Measurements from ENCODE around the gene SLC12A8. TPM values are rescaled to one million over a fixed set of nuclear protein-coding genes. Genes with fewer than 3 reads are reported as not detected.
A peak's percentile ranks its signal among the peaks of the same experiment; 100 is the strongest.

SLC12A8 gene
- total RNA-seq, 2 experiments from 2014 or later: 0.36 to 0.38 TPM

DNA sequence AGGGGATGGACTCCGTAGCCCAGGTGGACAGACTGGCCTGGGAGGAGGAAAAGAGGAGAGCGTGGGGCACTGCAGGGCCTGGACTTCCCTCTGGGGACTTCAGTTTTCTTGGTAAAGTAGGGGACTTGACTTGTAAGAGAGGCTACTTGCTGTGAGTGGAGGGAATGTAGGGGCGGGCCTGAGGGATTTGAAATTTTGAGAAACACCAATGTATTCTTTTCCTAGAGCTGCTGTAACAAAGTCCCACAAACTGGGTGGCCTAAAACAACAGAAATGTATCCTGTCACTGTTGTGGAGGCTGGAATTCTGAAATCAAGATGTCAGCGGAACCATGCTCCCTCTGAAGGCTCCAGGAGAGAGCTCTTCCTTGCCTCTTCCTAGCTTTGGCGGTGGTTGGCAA lies 150.9 kb downstream of the SLC12A8 start:
- CTCF ChIA-PET: no interaction called here
- Histone ChIP-seq H3K27me3 (ENCODE audit: control insufficient read depth in 1 of 2, insufficient read depth in 2 of 2, low read length in 2 of 2) (peaks cover 0 to 7% of the 10 kb centered on the region in 2 experiments), H3K9me3 (ENCODE audit: control insufficient read depth in 1 of 2, insufficient read depth in 1 of 2, low read length in 2 of 2) (no peaks in the 10 kb centered on the region), H3K4me1 (ENCODE audit: insufficient read depth, low read length) (peaks cover under 1% of the 10 kb centered on the region), H3K36me3 (ENCODE audit: insufficient read depth, low read length) (no peaks in the 10 kb centered on the region), H3K4me3 (ENCODE audit: low read length) (no peak overlapping the region), H3K27ac (ENCODE audit: low read depth in 1 of 2, low read length in 2 of 2) (no peak overlapping the region)
- ATAC-seq (ENCODE audit: poor library complexity): no peak
- no peak for DNase-seq
- no peaks in the 10 kb centered on the region for H3K9me3 Mint-ChIP-seq
- no peaks in the 10 kb centered on the region for H3K4me1 Mint-ChIP-seq (ENCODE audit: low read depth)
- peaks cover 5% of the 10 kb centered on the region for H3K27me3 Mint-ChIP-seq
- H3K36me3 Mint-ChIP-seq (ENCODE audit: low read depth): no peaks in the 10 kb centered on the region
- POLR2A ChIA-PET: no interaction called here
- no peak overlapping the region for H3K4me3 Mint-ChIP-seq
- H3K27ac Mint-ChIP-seq: no peak overlapping the region
- intact Hi-C loops (cut with DNase I, micrococcal nuclease): no loop called here
- TF ChIP-seq, protein P1, sequence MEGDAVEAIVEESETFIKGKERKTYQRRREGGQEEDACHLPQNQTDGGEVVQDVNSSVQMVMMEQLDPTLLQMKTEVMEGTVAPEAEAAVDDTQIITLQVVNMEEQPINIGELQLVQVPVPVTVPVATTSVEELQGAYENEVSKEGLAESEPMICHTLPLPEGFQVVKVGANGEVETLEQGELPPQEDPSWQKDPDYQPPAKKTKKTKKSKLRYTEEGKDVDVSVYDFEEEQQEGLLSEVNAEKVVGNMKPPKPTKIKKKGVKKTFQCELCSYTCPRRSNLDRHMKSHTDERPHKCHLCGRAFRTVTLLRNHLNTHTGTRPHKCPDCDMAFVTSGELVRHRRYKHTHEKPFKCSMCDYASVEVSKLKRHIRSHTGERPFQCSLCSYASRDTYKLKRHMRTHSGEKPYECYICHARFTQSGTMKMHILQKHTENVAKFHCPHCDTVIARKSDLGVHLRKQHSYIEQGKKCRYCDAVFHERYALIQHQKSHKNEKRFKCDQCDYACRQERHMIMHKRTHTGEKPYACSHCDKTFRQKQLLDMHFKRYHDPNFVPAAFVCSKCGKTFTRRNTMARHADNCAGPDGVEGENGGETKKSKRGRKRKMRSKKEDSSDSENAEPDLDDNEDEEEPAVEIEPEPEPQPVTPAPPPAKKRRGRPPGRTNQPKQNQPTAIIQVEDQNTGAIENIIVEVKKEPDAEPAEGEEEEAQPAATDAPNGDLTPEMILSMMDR (IDR thresholded peaks at IDR 0.05): no peak

DNA sequence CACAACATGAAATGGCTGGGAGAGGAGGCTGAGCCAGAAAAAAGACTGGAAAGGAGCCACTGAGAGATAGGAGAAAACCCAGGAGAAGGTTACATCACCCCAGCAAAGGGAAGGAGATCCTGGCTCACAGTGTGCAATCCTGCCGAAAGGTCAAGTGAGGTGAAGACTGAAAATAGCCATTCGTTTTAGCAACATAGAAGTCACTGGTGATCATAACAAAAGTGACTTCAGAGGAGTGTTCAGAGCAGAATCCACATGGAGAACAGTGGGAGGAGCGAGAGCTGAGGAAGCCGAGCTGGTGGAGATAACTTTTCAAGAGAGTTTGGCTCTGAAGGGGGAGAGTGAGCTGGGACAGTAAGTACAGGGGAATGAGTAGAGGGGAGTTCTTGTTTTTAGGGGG lies 151.4 kb downstream of the SLC12A8 start:
- ChIA-PET CTCF (no interaction called here), POLR2A (no interaction called here)
- Mint-ChIP-seq H3K9me3 (no peaks in the 10 kb centered on the region), H3K36me3 (ENCODE audit: low read depth) (no peaks in the 10 kb centered on the region), H3K4me1 (ENCODE audit: low read depth) (peaks cover 4% of the 10 kb centered on the region), H3K27ac (no peak overlapping the region), H3K4me3 (no peak overlapping the region), H3K27me3 (peaks cover 5% of the 10 kb centered on the region)
- DNase-seq: no peak
- Histone ChIP-seq H3K27me3 (ENCODE audit: control insufficient read depth in 1 of 2, insufficient read depth in 2 of 2, low read length in 2 of 2) (peaks cover 0 to 7% of the 10 kb centered on the region in 2 experiments), H3K9me3 (ENCODE audit: control insufficient read depth in 1 of 2, insufficient read depth in 1 of 2, low read length in 2 of 2) (no peaks in the 10 kb centered on the region), H3K4me3 (ENCODE audit: low read length) (no peak overlapping the region), H3K27ac (ENCODE audit: low read depth in 1 of 2, low read length in 2 of 2) (no peak overlapping the region), H3K4me1 (ENCODE audit: insufficient read depth, low read length) (peaks cover 5% of the 10 kb centered on the region), H3K36me3 (ENCODE audit: insufficient read depth, low read length) (no peaks in the 10 kb centered on the region)
- TF ChIP-seq, protein P1 (IDR thresholded peaks at IDR 0.05): no peak
- no peak for ATAC-seq (ENCODE audit: poor library complexity)
- intact Hi-C loops (cut with DNase I, micrococcal nuclease): no loop called here

DNA sequence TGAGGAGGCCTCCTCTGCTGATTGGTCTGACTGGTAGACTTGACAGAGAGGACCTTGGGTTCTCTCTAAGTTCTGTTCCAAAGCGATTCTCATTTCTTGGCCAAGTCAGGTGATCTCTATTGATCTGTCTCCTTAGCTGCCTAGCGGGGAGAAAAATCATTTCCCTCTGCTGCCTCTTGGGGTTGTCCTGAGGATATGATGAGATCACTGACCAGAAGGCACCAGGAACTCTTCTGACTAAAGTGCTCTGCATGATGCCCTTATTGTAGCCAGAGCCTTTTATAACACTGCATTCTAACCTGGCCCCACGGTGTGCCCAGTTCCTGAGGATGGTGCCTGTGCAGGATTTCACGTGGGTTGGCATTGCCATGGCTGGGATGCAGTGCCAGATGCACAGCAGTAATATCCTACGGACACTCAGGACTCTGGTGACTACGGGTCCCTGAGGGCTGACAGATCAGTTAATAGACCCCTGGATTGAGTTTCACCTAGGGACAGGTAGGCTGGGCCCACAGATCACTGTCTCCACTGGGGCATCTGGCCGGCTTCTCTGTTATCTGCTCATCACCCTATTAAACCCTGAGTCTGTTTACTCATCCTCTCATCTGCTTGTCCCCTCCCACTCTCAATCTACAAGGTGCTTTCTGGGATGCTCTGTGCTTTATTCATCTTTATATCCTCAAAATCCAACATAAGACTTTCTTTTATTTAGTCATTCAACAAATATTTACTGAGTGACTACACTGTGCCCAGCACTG lies 152.9 kb downstream of the SLC12A8 start:
- ATAC-seq (ENCODE audit: poor library complexity) (no peak), DNase-seq (no peak)
- ChIA-PET POLR2A (no interaction called here), CTCF (interaction anchor here (1.3 kb wide), 1 partner anchor 11 kb away, joined by 3 read pairs; no protein-coding TSS in a partner anchor)
- peak overlapping the region; percentile 52 for H3K4me3 Mint-ChIP-seq
- Histone ChIP-seq H3K27ac (ENCODE audit: low read depth in 1 of 2, low read length in 2 of 2) (no peak overlapping the region), H3K27me3 (ENCODE audit: control insufficient read depth in 1 of 2, insufficient read depth in 2 of 2, low read length in 2 of 2) (peaks cover 0 to 7% of the 10 kb centered on the region in 2 experiments), H3K4me3 (ENCODE audit: low read length) (no peak overlapping the region), H3K9me3 (ENCODE audit: control insufficient read depth in 1 of 2, insufficient read depth in 1 of 2, low read length in 2 of 2) (no peaks in the 10 kb centered on the region), H3K36me3 (ENCODE audit: insufficient read depth, low read length) (no peaks in the 10 kb centered on the region), H3K4me1 (ENCODE audit: insufficient read depth, low read length) (peaks cover 6% of the 10 kb centered on the region)
- TF ChIP-seq, protein P1 (IDR thresholded peaks at IDR 0.05): no peak
- intact Hi-C loops (cut with DNase I, micrococcal nuclease): loop anchor here in 1 of 2 experiments (5.0 to 10.0 kb wide), 5 partner anchors 83 to 1415 kb away; partner anchors contain the start of genes ZNF148 and ZXDC
- no peaks in the 10 kb centered on the region for H3K9me3 Mint-ChIP-seq
- no peak overlapping the region for H3K27ac Mint-ChIP-seq
- H3K27me3 Mint-ChIP-seq: peaks cover 5% of the 10 kb centered on the region
- peaks cover 5% of the 10 kb centered on the region for H3K36me3 Mint-ChIP-seq (ENCODE audit: low read depth)
- H3K4me1 Mint-ChIP-seq (ENCODE audit: low read depth): peaks cover 9% of the 10 kb centered on the region

All from CD4-positive, alpha-beta T cell (primary cell).